AG04450 (cell line): Measurements from ENCODE around the gene UQCC2. TPM values are rescaled to one million over a fixed set of nuclear protein-coding genes. Genes with fewer than 3 reads are reported as not detected.

ENCODE experiments used
- CTCF ChIA-PET: fragments of 300-600, 350-600 bp; formaldehyde crosslinking; extraction: SDS; loops from one replicate; lab custom pipeline; 2022; ENCODE audit warnings: antibody characterized with exemption, inconsistent platforms; lab: Charles Lee
- POLR2A ChIA-PET: fragments of 350-600 bp; formaldehyde crosslinking; extraction: SDS; loops from one replicate; lab custom pipeline; 2021; ENCODE audit warnings: antibody characterized with exemption, inconsistent platforms; lab: Yijun Ruan, JAX
- DNase-seq: peaks from one replicate; pipeline ENCODE4 v3.0.0-alpha.2; 2011; ENCODE audit warnings: low read depth, low spot score
- H3K27ac ChIP-seq: one replicate; pipeline ENCODE4 v1.5.1; 2012; ENCODE audit warnings: low read depth, low read length, control low read depth
- H3K27me3 ChIP-seq: one replicate; pipeline ENCODE4 v1.6.0; 2012; ENCODE audit warnings: low read length; ENCODE audit not compliant: control insufficient read depth, insufficient read depth
- H3K4me3 ChIP-seq: 2 replicates; pipeline ENCODE4 v1.5.1; 2011; ENCODE audit warnings: mild to moderate bottlenecking, low read depth, low read length, control low read depth
- H3K9me3 ChIP-seq: 2 replicates; pipeline ENCODE4 v1.5.1; 2012; ENCODE audit warnings: low read length; ENCODE audit not compliant: control insufficient read depth, insufficient read depth
- polyA plus RNA-seq: library from polyadenylated mRNA; depleted of rRNA; stranded (reverse); fragments of >200 nt; gene quantifications from 2 replicates; pipeline ENCODE4 v1.2.3, GENCODE V29; 2011
- TF ChIP-seq, protein P1 (sequence below): IDR thresholded peaks from 2 replicates; pipeline ENCODE4 v1.5.1; 2011; ENCODE audit warnings: low read depth, low read length, control low read depth, inconsistent platforms

Gene UQCC2
- polyA plus RNA-seq, 1 experiment: 67.9 TPM

DNA sequence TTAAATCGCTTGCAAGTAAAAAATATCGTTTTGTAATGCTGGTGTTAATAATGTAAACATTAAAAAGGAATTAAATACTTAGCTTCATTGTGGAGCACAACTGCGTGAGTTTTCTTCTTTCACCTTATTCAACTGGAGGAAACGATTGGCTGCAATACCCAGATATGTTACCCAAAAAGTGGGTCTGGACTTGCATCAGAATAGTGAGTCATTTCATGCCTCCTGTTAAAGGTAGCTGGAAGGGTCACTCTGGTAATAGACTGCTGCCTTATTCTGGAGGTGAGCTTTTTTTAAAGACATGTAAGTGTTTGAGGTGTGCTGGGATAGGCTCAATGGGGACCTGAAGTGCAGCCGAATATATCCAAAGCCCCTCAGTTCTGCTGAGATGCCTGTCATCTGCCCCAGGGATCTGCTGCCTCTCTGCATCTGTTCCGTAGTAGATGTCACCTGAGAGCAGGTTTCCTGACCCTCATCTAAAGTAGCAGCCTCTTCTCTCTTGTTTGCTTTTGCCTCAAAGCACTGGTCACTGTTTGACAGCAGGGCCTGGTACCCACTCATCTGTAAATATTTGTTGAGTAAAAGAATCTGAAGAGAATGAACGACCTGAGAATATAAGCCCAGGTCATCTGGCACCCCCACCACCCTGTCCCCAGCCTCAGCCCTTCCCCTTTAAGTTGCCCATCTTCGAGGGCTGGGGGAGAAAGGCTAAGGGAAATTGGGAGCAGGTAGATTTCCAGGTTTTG lies 5.6 kb upstream of the UQCC2 start:
- DNase-seq: no peak
- Histone ChIP-seq H3K27me3 (peaks cover 22% of the 10 kb centered on the region), H3K4me3 (no peak overlapping the region), H3K27ac (no peak overlapping the region), H3K9me3 (no peaks in the 10 kb centered on the region)
- ChIA-PET CTCF (interaction anchor here (0.5 to 2.4 kb wide), 2 partner anchors 25 to 27 kb away, joined by 4 to 11 read pairs; no protein-coding TSS in a partner anchor), POLR2A (interaction anchor here (0.7 kb wide), 1 partner anchor 107 kb away, joined by 12 read pairs; no protein-coding TSS in a partner anchor)
- TF ChIP-seq, protein P1, sequence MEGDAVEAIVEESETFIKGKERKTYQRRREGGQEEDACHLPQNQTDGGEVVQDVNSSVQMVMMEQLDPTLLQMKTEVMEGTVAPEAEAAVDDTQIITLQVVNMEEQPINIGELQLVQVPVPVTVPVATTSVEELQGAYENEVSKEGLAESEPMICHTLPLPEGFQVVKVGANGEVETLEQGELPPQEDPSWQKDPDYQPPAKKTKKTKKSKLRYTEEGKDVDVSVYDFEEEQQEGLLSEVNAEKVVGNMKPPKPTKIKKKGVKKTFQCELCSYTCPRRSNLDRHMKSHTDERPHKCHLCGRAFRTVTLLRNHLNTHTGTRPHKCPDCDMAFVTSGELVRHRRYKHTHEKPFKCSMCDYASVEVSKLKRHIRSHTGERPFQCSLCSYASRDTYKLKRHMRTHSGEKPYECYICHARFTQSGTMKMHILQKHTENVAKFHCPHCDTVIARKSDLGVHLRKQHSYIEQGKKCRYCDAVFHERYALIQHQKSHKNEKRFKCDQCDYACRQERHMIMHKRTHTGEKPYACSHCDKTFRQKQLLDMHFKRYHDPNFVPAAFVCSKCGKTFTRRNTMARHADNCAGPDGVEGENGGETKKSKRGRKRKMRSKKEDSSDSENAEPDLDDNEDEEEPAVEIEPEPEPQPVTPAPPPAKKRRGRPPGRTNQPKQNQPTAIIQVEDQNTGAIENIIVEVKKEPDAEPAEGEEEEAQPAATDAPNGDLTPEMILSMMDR: no peak

DNA sequence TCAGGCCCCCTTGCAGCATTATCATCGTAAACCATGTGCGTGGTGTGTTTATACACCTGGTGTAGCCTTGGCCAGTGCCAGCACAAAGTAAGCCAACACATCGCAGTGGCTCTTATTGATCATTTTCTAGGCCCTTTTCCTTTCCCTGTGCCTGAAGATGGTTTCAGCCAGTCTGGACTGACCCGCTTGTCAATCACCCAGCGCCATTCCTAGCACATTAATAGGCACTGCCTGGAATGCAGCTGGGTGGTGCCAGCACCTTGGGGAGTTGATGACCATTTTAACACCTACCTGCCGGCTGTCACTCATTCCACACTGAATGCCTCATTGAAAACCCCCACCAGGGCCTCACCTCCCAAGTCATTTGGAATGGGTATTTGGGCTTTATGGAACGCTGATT lies 4.9 kb upstream of the UQCC2 start:
- DNase-seq: no peak
- ChIA-PET POLR2A (no interaction called here), CTCF (interaction anchor here (0.5 to 2.4 kb wide), 3 partner anchors 25 to 311 kb away, joined by 3 to 11 read pairs (median 4); no protein-coding TSS in a partner anchor)
- Histone ChIP-seq H3K4me3 (no peak overlapping the region), H3K27me3 (peaks cover 22% of the 10 kb centered on the region), H3K9me3 (no peaks in the 10 kb centered on the region), H3K27ac (no peak overlapping the region)
- TF ChIP-seq, protein P1: no peak

DNA sequence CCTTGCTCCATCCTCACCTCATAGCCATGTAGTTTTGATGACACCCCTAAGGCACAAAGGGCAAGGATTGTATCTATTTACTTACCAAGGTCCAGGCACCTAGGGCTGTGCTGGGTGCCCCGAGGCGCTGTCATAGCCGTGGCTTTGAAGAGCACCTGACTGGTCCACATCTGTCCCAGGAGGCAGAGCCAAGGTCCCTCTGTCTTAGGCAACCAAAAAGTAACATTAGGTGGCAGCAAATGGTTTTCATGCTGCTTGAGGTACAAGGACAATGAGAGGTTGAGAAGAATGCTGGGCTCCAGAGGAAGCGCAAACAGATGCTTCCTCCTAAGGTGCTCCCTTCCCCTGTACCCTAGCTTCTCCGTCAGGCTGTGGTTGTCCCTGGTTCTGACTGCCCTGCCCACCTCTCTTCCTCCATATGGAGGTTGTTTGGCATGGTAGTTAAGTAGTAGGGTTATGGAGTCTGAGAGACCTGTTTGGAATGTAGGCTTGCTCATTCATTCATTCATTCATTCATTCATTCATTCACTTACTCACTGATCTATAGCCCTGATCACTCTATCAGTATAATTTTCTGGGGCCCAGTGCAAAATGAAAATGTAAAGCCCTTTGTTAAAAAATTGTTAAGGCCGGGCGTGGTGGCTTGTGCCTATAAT lies 3.0 kb upstream of the UQCC2 start:
- DNase-seq: no peak
- H3K27ac ChIP-seq: peak overlapping the region; percentile 1
- TF ChIP-seq, protein P1: no peak
- H3K27me3 ChIP-seq: peaks cover 17% of the 10 kb centered on the region
- H3K4me3 ChIP-seq: no peak overlapping the region
- no peaks in the 10 kb centered on the region for H3K9me3 ChIP-seq
- CTCF ChIA-PET: interaction anchor here (1.0 to 1.6 kb wide), 4 partner anchors 125 to 341 kb away, joined by 3 to 6 read pairs (median 4); no protein-coding TSS in a partner anchor
- POLR2A ChIA-PET: no interaction called here

DNA sequence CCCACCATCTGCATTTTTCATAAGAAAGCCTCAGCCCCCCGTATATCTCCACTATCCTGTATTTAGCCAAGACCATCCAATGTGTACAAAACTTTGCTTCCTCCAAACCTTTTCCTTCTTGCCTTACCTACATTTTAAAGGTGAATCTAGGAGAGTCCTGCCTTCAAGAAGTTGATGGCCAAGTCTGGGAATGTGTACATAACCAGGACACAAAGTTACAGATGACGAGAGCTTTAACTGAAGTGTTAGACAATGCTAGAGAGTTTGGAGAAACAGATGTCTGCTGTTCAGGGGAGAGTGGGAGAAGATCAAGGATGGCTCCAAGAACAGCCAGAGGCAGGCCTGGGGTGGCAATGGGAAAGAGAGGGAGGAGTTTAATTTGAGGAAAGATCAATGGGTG lies 2.3 kb upstream of the UQCC2 start:
- POLR2A ChIA-PET: interaction anchor here (0.6 kb wide), 1 partner anchor 650 kb away, joined by 3 read pairs; no protein-coding TSS in a partner anchor
- CTCF ChIA-PET: interaction anchor here (0.8 to 1.6 kb wide), 7 partner anchors 30 to 441 kb away, joined by 3 to 6 read pairs (median 4); no protein-coding TSS in a partner anchor
- Histone ChIP-seq H3K27ac (no peak overlapping the region), H3K27me3 (peaks cover 11% of the 10 kb centered on the region), H3K4me3 (no peak overlapping the region), H3K9me3 (no peaks in the 10 kb centered on the region)
- no peak for DNase-seq
- TF ChIP-seq, protein P1: no peak
